Left forelimb (tissue), 1 donor: ENCODE measurements around the gene SLC39A1.

Experiments
- DNase-seq: peaks from one replicate; pipeline ENCODE4 v3.0.0-alpha.2; 2018; ENCODE audit warnings: low spot score

SLC39A1 gene

GRCh38 chr1:153977250-153978240 is 14.2 kb upstream of the SLC39A1 start, which contains the start of gene JTB:
Gene JTB (minus strand): TSS chr1:153977674. CDS start chr1:153977252, 422 bp downstream.
- peak; percentile 91 for DNase-seq

DNA sequence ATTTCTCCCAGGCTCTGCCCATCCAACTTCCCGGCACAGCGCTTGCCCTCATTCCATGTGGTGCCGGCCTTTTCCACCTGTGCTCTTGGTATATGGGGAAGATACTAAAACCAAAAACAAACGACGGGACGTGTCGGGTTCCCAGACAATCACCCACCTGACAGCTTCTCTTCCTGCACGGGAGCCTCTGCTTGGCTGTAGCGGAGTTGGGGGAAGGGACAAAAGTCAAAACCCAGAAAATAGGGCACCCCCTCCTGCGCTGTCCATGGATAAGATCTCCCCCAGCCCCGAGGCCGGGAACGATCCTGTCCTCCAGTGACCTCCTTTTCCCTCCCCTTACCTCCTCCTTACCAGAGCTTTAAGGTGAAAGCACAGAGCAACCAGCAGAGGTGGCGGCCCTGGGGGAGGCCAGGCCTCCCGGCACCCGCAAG is 13.5 kb upstream of the SLC39A1 start:
- no peak for DNase-seq

GRCh38 chr1:153973525-153973924 is 10.2 kb upstream of the SLC39A1 start:
- no peak for DNase-seq

DNA sequence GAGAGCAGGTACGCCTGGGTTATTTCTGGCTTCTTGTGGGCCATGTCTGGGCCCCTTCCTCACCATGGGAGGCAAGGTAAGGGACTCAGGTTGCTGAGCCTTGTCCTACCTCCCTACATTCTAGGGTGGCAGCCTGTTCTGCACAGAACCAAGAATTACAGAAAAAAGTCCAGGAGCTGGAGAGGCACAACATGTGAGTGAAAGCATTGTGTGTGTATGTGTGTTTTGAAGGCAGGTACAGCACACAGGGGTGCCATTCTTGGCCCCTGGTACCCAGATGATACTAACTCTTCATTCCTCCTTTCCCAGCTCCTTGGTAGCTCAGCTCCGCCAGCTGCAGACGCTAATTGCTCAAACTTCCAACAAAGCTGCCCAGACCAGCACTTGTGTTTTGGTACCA is 9.7 kb upstream of the SLC39A1 start:
- DNase-seq, result no peak

DNA sequence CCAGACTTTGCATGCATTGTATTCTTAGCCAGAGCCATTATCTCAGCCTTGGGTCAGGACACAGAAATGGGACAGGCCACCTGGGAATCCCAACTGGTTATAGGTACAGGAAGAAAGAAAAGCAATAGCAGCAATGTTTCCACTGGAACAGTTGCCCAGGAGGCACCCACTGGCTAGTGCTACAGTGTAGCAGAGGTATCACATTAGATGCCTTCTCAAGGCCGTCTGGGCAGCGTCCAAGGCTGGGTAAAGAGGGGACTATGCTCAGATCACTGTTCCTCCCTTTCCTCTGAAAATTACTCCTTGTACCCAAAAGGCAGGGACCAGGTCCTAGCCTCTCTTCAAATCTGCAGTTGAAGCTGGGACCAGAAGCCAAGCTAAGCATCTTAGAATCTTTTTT is 7.0 kb upstream of the SLC39A1 start:
- no peak for DNase-seq

DNA sequence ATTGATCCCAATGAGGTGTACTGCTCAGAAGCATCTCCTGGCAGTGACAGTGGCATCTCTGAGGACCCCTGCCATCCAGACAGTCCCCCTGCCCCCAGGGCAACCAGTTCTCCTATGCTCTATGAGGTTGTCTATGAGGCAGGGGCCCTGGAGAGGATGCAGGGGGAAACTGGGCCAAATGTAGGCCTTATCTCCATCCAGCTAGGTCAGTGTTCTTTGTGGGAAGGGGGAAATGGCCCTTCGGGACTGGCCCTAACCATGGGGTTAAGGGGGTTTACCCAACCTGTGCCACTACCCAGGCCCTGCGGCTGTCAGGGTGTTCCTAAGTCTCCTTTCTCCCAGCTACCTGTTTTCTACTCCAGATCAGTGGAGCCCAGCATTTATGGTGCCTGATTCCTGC is 5.6 kb upstream of the SLC39A1 start:
- DNase-seq, result no peak

GRCh38 chr1:153968408-153968807 is 5.1 kb upstream of the SLC39A1 start:
- no peak for DNase-seq

- DNase-seq, result no peak
These were observed 4.6 kb upstream of the SLC39A1 start for GRCh38 chr1:153968000-153968363.

DNA sequence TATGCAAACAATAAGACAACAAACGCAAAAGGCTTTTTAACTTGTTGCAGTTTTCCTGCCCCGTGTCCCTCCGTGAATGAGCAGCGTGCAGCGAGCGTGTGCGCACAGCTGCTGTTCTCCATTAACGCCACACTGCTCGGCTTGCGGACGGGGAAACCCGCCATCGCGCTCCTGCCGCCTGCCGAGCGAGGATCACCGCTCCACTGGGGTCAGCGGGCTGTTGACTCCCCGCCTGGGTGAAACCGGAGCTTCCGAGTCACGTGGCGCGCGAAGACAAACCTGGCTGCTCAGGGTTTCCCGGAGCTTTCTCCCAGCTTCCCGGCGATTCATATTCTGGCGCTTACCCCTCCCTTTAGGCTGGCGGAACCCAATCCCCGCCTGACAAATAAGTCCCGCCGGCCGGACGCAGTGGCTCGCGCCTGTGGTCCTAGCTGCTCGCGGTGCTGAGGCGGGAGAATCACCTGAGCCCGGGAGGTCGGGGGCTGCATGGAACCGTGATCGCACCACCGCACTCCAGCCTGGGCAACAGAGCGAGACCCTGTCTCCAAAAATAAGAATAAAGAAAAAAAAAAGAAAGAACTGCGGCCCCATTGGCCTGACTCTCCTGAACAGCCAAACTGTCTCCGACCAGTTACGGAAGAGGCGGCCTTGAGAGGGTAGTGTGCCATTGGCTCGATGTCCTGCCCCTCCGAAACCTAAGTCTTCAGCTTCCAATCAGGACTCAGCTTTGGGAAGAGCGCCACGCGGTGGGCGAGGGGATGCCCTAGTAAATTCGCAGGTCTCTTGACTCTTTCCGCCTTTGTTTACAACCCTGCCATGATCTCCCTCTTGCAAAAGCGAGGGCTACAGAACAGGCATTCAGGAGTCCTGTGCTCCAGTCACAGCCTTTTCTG is 4.0 kb upstream of the SLC39A1 start, which contains the start of gene CREB3L4:
Gene CREB3L4 (plus strand): TSS at position 796 of the 893 bp plus-strand sequence. CDS start 624 bp downstream, outside the sequence.
- peak; percentile 93 for DNase-seq

DNA sequence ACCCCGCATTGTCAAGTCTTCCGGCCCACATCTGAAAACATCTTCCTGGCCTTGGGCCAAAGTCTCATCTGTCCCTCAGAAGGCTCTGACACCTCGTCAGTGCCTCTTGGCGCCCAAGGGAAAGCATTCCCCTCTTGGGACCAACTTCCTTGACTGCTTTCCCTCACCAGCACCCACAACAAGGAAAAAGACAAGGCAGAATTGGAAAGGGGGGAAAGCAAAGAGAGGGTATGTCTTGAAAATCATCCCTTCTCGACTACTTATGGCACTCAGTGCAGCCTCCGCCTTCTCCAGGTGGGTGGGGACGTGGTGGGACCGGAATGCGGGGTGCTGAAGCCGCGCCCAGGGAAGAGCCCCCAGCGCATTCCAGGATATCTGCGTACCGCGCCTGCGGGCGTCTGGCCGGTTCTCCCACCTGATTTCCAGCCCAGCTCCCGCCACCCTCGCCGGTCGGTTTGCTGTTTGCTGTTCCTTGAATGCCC is 554 bp upstream of the SLC39A1 start:
- DNase-seq, result no peak

GRCh38 chr1:153962088-153963029 is 978 bp downstream of the SLC39A1 start:
- DNase-seq, result no peak

DNA sequence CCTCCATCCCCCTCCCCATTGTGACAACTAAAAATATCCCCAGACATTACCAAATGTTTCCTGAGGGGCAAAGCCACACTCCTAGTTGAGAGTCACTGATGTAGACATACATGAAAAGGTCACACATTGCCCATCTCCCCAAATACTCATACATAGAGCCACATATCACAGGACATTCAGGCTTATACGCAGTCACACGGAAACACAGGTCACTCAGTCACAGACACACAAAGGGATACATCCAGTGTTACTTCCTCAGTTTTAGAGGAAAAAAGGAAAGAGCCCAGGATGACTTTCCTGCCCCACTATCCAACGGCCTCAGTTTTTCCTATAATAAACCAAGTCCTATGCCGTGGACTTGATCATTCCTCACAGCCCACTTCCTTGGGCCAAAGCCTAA is 1.9 kb downstream of the SLC39A1 start:
- no peak for DNase-seq

- no peak for DNase-seq
These were observed 3.1 kb downstream of the SLC39A1 start for GRCh38 chr1:153960206-153960605.

DNA sequence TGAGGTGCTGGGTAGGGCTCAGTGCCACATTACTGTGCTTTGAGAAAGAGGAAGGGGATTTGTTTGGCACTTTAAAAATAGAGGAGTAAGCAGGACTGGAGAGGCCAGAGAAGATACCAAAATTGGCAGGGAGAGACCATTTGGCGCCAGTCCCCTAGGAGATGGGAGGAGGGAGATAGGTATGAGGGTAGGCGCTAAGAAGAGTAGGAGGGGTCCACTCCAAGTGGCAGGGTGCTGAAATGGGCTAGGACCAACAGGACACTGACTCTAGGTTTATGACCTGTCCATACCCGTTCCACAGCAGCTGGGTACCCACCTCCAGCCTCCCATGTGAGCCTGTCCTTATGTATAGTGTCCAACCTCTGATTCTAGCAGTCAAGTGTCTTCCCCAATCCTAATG is 3.9 kb downstream of the SLC39A1 start:
- DNase-seq, result no peak

GRCh38 chr1:153958961-153959260 is 4.4 kb downstream of the SLC39A1 start:
- no peak for DNase-seq

GRCh38 chr1:153958111-153958960 is 5.0 kb downstream of the SLC39A1 start, which contains the start of gene CRTC2:
Gene CRTC2 (minus strand): TSS chr1:153958612. CDS start chr1:153958497, 115 bp downstream.
- peak; percentile 97 for DNase-seq

DNA sequence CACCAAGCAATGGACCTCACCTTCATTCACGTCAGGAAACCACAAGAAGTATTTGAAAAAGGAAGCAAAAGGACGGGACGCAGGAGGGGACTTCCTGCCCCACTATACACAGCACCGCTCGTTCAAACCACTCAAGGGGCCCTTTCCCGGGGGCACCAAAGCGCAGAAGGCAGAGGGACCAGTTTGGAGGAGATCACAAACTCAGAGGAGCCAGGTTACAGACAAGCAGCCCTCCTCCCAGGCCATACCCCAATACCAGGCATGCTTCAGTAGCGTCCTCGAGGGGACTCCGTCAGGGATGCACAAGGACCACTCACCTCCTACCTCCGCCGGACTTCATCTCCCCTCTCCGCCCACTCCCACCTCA is 5.6 kb downstream of the SLC39A1 start:
- no peak for DNase-seq

- no peak for DNase-seq
These were observed 6.2 kb downstream of the SLC39A1 start for GRCh38 chr1:153956997-153957715.

DNA sequence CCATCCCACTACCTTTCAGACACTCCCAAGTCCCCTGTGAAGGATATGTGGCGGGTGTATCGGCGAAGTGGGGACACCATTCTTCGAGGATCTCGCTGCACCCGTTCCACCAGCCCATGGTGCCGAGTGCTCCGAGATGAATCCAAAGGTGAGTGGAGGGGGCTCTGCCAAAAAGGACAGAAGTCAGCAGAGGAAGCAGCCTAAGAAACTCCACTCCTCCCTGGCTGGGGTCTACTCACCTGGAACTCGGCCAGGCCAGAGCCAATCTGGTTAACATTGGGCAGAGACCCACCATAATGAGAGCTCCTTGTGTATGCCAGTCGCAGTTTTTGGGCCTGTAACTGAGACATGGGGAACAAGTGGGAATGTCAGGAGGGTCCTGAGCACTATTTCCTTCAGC is 8.5 kb downstream of the SLC39A1 start:
- no peak for DNase-seq
